GM12878 (cell line): ENCODE measurements around the gene MAZ. TPM values are rescaled to one million over a fixed set of nuclear protein-coding genes. Genes with fewer than 3 reads are reported as not detected.
"Not testable (repeated sequence)": the region's sequence is repeated elsewhere in the genome, so short reads cannot be mapped to it uniquely, and the experiment has no call there.

Experiments used
- ATAC-seq: fragments of 200-7000 bp; cut with Tn5 transposase; 3 replicates; pipeline ENCODE4 v1.9.1; 2020; ENCODE audit warnings: mild to moderate bottlenecking, moderate library complexity
- BruUV-seq: library from RNA; stranded (reverse); fragments of 400-500 nt; replicated peaks from 2 replicates; lab custom pipeline; 2021; lab: Mats Ljungman, UMichigan
- CTCF ChIA-PET: fragments of 300-600 bp; sonication (Branson Sonifier 250); formaldehyde crosslinking; extraction: SDS; loops from one replicate; lab custom pipeline; 2021; ENCODE audit warnings: inconsistent platforms; lab: Yijun Ruan, JAX
- POLR2A ChIA-PET: fragments of 350-600 bp; formaldehyde crosslinking; extraction: SDS; loops from one replicate; lab custom pipeline; 2021; ENCODE audit warnings: inconsistent platforms; lab: Charles Lee
- RAD21 ChIA-PET: fragments of 300-600 bp; sonication (Branson Sonifier 250); formaldehyde crosslinking; loops from one replicate; lab custom pipeline; 2023; ENCODE audit warnings: antibody characterized with exemption; ENCODE audit not compliant: unreplicated experiment; lab: Charles Lee
- SMC1A ChIA-PET: fragments of 300-600 bp; sonication (Branson Sonifier 250); formaldehyde crosslinking; loops from one replicate; lab custom pipeline; 2023; ENCODE audit not compliant: unreplicated experiment, uncharacterized antibody; lab: Charles Lee
- DNase-seq: peaks from one replicate; pipeline ENCODE4 v3.0.0-alpha.2; 2011; ENCODE audit warnings: low read depth, low spot score
- FAIRE-seq: peaks from 3 replicates; lab custom pipeline; 2011; peaks lifted over from hg19 to GRCh38; lab: Jason Lieb, UNC
- H2AFZ ChIP-seq: 2 replicates; pipeline ENCODE4 v1.6.0; 2011; ENCODE audit warnings: low read depth, low read length, control low read depth; ENCODE audit not compliant: control insufficient read depth
- H3K27ac ChIP-seq: 2 replicates; pipeline ENCODE4 v1.5.1; 2011; ENCODE audit warnings: control low read depth; ENCODE audit not compliant: control insufficient read depth, insufficient read depth
- H3K27me3 ChIP-seq, 2 experiments: replicated peaks in 1 of 2; 2 replicates each; pipeline versions ENCODE4 v1.6.0 to v1.6.1; 2011; ENCODE audit warnings: low read length in 1 of 2; ENCODE audit not compliant: control insufficient read depth in 2 of 2, insufficient read depth in 2 of 2
- H3K36me3 ChIP-seq, 2 experiments: 2 replicates each; pipeline ENCODE4 v1.5.1; 2011; ENCODE audit warnings: low read length in 1 of 2; ENCODE audit not compliant: control insufficient read depth in 2 of 2, insufficient read depth in 2 of 2
- H3K4me1 ChIP-seq: 2 replicates; pipeline ENCODE4 v1.6.1; 2011; ENCODE audit warnings: mild to moderate bottlenecking, low read length, moderate library complexity, mixed read lengths; ENCODE audit not compliant: control insufficient read depth, insufficient read depth
- H3K4me2 ChIP-seq: 2 replicates; pipeline ENCODE4 v1.6.0; 2011; ENCODE audit warnings: control low read depth; ENCODE audit not compliant: control insufficient read depth, insufficient read depth
- H3K4me3 ChIP-seq: fragments of 200-600 bp; sonication (generic); 2 replicates; pipeline ENCODE4 v1.5.1; 2016
- H3K79me2 ChIP-seq: 2 replicates; pipeline ENCODE4 v1.6.0; 2011; ENCODE audit warnings: low read length; ENCODE audit not compliant: control insufficient read depth, insufficient read depth
- H3K9ac ChIP-seq: 2 replicates; pipeline ENCODE4 v1.8.0; 2011; ENCODE audit warnings: low read length, control low read depth, mixed read lengths; ENCODE audit not compliant: control insufficient read depth, insufficient read depth
- H3K9me3 ChIP-seq: replicated peaks from 3 replicates; pipeline ENCODE4 v1.5.1; 2011; ENCODE audit warnings: mild to moderate bottlenecking, low read length; ENCODE audit not compliant: control insufficient read depth, insufficient read depth
- H4K20me1 ChIP-seq: 2 replicates; pipeline ENCODE4 v1.6.0; 2011; ENCODE audit not compliant: control insufficient read depth, insufficient read depth
- ASH2L ChIP-seq: fragments of 300-600, 200-600 bp; sonication (generic); IDR thresholded peaks from 2 replicates; pipeline ENCODE4 v1.6.1; 2017; ENCODE audit warnings: low read depth, mild to moderate bottlenecking, borderline replicate concordance
- BRCA1 ChIP-seq: IDR thresholded peaks from 2 replicates; pipeline ENCODE4 v1.6.1; 2011; ENCODE audit warnings: low read depth, low read length, improper control_type of control experiment
- CREB1 ChIP-seq: IDR thresholded peaks from 2 replicates; pipeline ENCODE4 v1.6.1; 2012; ENCODE audit warnings: low read depth, mild to moderate bottlenecking, inconsistent platforms
- POLR2AphosphoS2 ChIP-seq: IDR thresholded peaks from 2 replicates; pipeline ENCODE4 v1.6.1; 2011; ENCODE audit warnings: low read depth, mild to moderate bottlenecking, low read length, improper control_type of control experiment, moderate library complexity
- WGBS: methylation state at CpG from one replicate; pipeline ENCODE4 v1.1.6; 2016; ENCODE audit warnings: low lambda C conversion rate; ENCODE audit not compliant: insufficient replicate concordance, insufficient coverage; ENCODE audit errors: missing lambda C conversion rate; 5-methylcytosine and 5-hydroxymethylcytosine counted together
- in situ Hi-C: fragments of 300-500 bp; cut with MboI; formaldehyde crosslinking; loops from 9 replicates; pipeline ENCODE4 v1.14.3; 2018; ENCODE audit warnings: mixed read lengths
- intact Hi-C: fragments of 100-400 bp; cut with micrococcal nuclease; formaldehyde crosslinking; loops from one replicate; pipeline ENCODE4 v1.14.2; 2022; ENCODE audit not compliant: unreplicated experiment
- polyA plus RNA-seq, 11 experiments: library from polyadenylated mRNA; depleted of rRNA in 4 of 11; unstranded in 6 of 11; stranded (reverse) in 5 of 11; fragments of >200 nt; fragmentation: Nextera tagmentation in 4 of 11; fragmentation: Illumina TruSeq in 1 of 11; extraction: Ambion mirVana in 4 of 11; extraction: Trizol in 1 of 11; gene quantifications; 1 replicate in 1 of 11; 2 replicates in 10 of 11; pipeline versions ENCODE4 v1.2.1 to v1.2.3, GENCODE V29; 2011 to 2016; ENCODE audit warnings: inconsistent platforms in 2 of 11, missing spikeins in 2 of 11, low read depth in 1 of 11
- total RNA-seq, 4 experiments: library from RNA; depleted of rRNA in 3 of 4; stranded (reverse); fragments of >200 nt in 3 of 4; fragmentation: Illumina TruSeq in 1 of 4; extraction: Trizol in 1 of 4; gene quantifications; 2 replicates each; pipeline versions ENCODE4 v1.2.1 to v1.2.3, GENCODE V29; 2013 to 2021
- TF ChIP-seq, protein P1 (sequence below): IDR thresholded peaks from 2 replicates; pipeline ENCODE4 v1.6.1; 2011; ENCODE audit warnings: borderline replicate concordance, low read depth, mild to moderate bottlenecking, moderate library complexity, low read length; ENCODE audit not compliant: insufficient read depth, poor library complexity, severe bottlenecking
- TF ChIP-seq, protein P2 (sequence below): fragments of 150-350 bp; IDR thresholded peaks from 2 replicates; pipeline ENCODE4 v1.6.1; 2016; ENCODE audit warnings: low read depth, low read length

MAZ gene
- total and polyA plus RNA-seq, 10 of the 15 experiments (the other 5 are each of a cell fraction or from before 2014, with no cell fraction given), result 23.9 to 309 (median 116) TPM

DNA sequence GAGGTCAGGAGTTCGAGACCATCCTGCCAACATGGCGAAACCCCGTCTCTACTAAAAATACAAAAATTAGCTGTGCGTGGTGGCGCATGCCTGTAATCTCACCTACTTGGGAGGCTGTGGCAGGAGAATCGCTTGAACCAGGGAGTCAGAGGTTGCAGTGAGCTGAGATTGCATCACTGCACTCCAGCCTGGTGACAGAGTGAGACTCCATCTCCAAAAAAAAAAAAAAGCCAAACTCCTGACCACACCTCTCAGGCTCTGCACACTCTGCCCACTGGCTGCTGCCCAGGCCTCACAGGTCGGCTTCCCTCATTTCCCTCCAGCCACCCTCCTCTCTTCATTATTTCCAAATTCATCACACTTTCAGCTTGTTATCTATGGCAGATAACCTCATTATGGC is 34.0 kb upstream of the MAZ start:
- H2AFZ ChIP-seq, H3K27me3 ChIP-seq, H3K36me3 ChIP-seq, H3K4me2 ChIP-seq, intact Hi-C loops, FAIRE-seq, H3K9me3 ChIP-seq, BruUV-seq, H3K4me3 ChIP-seq, DNase-seq, ATAC-seq, H3K4me1 ChIP-seq, H3K27ac ChIP-seq, H3K9ac ChIP-seq, in situ Hi-C loops, H3K79me2 ChIP-seq, H4K20me1 ChIP-seq, SMC1A ChIA-PET: not testable (repeated sequence)
- RAD21 ChIA-PET, result interaction anchor here (0.6 to 1.6 kb wide), 2 partner anchors 18 to 47 kb away, joined by 3 to 4 read pairs; no protein-coding TSS in a partner anchor
- CTCF ChIA-PET, result interaction anchor here (0.6 to 1.5 kb wide), 4 partner anchors 13 to 49 kb away, joined by 3 to 5 read pairs (median 3); no protein-coding TSS in a partner anchor
- 74% methylated on average over 7 of the region's 7 CpGs for WGBS
- POLR2A ChIA-PET, result interaction anchor here (0.6 to 1.8 kb wide), 3 partner anchors 77 to 1100 kb away, joined by 3 to 4 read pairs (median 3); no protein-coding TSS in a partner anchor

DNA sequence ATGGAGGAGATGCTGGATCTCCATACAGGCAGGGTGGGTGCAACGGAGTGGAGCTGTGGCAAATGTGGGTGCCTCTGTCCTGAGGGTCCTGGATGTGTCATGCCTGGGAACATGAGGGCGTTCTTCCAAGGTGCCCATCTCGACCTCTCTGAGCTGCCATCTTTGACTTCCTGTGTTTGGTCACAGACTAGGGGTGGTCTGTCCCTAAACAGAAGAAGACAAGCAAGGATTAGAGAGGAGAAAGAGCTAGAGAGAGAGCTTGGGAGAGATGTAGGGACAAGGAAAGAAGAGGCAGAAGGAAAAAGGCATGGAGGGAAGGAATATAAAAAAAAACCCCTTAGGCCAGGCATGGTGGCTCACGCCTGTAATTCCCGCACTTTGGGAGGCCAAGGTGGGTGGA is 31.6 kb upstream of the MAZ start:
- no peaks in the 10 kb centered on the region for H3K4me1 ChIP-seq
- WGBS, result 57% methylated on average over 5 of the region's 5 CpGs
- H3K79me2 ChIP-seq, result no peaks in the 10 kb centered on the region
- FAIRE-seq (no peak), ATAC-seq (no peak), DNase-seq (no peak)
- BruUV-seq, result no TSS peak
- no peak overlapping the region for H3K4me3 ChIP-seq
- H2AFZ ChIP-seq, result no peak overlapping the region
- intact Hi-C loops, result no loop called here
- TF ChIP-seq POLR2AphosphoS2 (no peak), BRCA1 (no peak), CREB1 (no peak), ASH2L (no peak)
- TF ChIP-seq, protein P1, sequence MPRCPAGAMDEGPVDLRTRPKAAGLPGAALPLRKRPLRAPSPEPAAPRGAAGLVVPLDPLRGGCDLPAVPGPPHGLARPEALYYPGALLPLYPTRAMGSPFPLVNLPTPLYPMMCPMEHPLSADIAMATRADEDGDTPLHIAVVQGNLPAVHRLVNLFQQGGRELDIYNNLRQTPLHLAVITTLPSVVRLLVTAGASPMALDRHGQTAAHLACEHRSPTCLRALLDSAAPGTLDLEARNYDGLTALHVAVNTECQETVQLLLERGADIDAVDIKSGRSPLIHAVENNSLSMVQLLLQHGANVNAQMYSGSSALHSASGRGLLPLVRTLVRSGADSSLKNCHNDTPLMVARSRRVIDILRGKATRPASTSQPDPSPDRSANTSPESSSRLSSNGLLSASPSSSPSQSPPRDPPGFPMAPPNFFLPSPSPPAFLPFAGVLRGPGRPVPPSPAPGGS, result no peak
- TF ChIP-seq, protein P2, sequence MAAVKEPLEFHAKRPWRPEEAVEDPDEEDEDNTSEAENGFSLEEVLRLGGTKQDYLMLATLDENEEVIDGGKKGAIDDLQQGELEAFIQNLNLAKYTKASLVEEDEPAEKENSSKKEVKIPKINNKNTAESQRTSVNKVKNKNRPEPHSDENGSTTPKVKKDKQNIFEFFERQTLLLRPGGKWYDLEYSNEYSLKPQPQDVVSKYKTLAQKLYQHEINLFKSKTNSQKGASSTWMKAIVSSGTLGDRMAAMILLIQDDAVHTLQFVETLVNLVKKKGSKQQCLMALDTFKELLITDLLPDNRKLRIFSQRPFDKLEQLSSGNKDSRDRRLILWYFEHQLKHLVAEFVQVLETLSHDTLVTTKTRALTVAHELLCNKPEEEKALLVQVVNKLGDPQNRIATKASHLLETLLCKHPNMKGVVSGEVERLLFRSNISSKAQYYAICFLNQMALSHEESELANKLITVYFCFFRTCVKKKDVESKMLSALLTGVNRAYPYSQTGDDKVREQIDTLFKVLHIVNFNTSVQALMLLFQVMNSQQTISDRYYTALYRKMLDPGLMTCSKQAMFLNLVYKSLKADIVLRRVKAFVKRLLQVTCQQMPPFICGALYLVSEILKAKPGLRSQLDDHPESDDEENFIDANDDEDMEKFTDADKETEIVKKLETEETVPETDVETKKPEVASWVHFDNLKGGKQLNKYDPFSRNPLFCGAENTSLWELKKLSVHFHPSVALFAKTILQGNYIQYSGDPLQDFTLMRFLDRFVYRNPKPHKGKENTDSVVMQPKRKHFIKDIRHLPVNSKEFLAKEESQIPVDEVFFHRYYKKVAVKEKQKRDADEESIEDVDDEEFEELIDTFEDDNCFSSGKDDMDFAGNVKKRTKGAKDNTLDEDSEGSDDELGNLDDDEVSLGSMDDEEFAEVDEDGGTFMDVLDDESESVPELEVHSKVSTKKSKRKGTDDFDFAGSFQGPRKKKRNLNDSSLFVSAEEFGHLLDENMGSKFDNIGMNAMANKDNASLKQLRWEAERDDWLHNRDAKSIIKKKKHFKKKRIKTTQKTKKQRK, result no peak
- POLR2A ChIA-PET, result interaction anchor here (0.6 kb wide), 1 partner anchor 38 kb away, joined by 6 read pairs; no protein-coding TSS in a partner anchor
- H3K27me3 ChIP-seq, result no peaks in the 10 kb centered on the region
- SMC1A ChIA-PET, result interaction anchor here (0.8 to 1.1 kb wide), 2 partner anchors 10 to 15 kb away, joined by 3 read pairs; no protein-coding TSS in a partner anchor
- H4K20me1 ChIP-seq, result no peaks in the 10 kb centered on the region
- H3K36me3 ChIP-seq, result no peaks in the 10 kb centered on the region
- CTCF ChIA-PET, result interaction anchor here (0.5 to 1.8 kb wide), 3 partner anchors 8 to 12 kb away, joined by 3 to 11 read pairs (median 3); no protein-coding TSS in a partner anchor
- no peak overlapping the region for H3K4me2 ChIP-seq
- no peak overlapping the region for H3K27ac ChIP-seq
- no peak overlapping the region for H3K9ac ChIP-seq
- in situ Hi-C loops, result no loop called here
- no peaks in the 10 kb centered on the region for H3K9me3 ChIP-seq
- RAD21 ChIA-PET, result interaction anchor here (0.7 kb wide), 1 partner anchor 368 kb away, joined by 3 read pairs; no protein-coding TSS in a partner anchor
